ENCODE results near the gene CCDC63.
A peak's percentile ranks its signal among the peaks of the same experiment; 100 is the strongest.

The CCDC63 gene

DNA sequence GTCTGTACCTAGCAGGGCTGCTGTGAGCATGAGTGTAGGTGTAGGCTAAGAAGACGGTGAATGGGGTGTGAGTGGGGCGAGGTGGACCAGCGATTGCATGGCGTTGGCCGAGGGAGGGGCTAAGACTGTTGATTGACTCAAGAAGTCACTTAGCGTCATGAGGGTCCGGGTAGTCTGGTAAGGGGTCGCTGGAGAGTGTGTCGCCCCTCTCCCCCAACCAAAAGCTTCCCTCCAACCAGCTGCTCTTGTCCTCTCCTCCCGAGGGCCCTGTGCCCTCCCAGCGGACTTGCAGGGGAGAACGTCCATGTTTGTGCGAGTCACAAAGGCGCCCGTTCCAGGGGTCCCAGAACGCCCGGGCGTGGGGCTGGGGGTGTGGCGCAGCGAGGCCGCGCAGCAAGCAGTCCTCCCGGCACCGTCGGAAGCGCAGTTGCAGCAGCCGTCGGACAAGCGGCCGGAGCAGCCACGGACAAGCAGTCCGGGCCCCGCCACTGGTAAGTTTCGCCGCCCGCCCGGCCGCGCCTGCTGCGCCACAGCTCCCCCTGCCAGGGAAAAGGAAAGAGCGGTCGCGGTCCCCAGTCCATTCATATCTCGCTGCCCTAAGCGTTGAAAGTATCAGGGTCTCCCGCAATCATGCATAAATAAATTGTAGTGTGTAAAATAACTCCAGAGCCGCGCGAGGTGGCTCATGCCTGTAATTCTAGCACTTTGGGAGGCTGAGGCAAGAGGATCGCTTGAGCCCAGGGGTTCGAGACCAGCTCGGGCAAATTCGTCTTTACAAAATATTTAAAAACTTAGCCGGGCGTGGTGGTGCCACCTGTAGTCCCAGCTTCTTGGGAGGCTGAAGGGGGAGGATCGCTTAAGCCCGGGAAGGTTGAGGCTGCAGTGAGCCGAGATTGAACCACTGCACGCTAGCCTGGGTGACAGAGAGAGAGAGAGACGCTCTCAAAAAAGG is at the start of gene CCDC63:
Gene CCDC63, plus strand, starts transcription at position 373 of the 952 bp plus-strand sequence. CDS start 5,968 bp downstream, outside the sequence.
- peak; percentile 23 for DNase-seq

DNA sequence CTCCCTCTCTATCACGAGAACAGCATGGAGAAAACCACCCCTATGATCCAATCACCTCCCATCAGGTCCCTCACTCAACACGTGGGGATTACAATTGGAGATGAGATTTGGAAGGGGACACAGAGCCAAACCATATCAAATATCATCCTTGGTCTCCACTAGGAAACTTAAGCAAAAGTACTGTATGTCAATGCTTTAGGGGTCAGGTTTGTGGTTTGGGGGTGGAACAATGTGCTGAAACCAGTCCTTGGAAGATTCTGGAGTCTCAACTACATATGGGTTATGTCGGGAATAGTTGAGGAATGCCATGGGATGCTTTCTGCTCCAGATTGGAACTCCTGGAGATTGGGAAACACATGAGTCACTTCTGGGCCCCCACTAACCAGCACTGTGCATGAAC is 48.3 kb upstream of the CCDC63 start:
- DNase-seq = no peak

- no peak for DNase-seq
These were observed 44.3 kb upstream of the CCDC63 start for GRCh38 chr12:110802489-110802888.

- no peak for DNase-seq
These were observed 42.4 kb upstream of the CCDC63 start for GRCh38 chr12:110804406-110804805.

- no peak for DNase-seq
These were observed 39.1 kb upstream of the CCDC63 start for GRCh38 chr12:110807640-110808039.

DNA sequence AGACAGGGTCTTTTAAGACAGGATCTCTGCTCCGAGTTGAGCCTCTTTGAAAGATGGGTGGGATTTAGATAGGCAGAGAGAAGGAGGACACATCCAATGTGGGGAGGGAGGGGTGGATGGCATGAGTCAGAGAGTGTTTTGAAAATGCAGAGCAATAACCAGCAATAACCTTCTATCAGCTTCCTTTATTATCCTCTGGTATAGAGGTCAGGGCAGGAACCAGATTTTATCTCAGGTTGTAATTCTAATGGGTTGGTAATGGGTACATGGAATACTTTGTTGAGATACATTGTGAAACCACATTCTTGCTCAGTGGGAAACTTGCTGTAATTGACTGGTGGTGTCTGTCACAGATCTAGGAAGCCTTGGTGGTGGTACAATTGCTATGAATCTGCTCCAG is 37.6 kb upstream of the CCDC63 start:
- no peak for DNase-seq

DNA sequence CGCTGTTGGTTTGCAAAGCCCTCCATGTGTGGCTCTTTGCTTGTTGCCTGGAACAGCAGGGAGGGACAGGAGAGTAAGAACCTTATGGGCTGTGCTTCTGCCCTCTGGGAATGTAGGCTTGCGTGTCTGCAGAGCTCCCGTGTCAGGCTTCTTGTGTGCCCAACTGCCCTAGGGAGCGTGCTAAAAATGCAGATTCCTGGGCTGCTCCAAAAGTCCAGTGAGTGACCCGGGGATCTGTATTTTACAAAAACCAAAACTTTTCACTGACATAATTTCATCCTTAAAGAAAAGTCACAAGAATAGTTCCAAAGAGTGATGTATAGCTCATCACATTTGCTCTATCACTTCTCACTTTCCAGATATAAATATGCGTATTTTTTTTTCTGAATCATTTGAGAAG is 34.8 kb upstream of the CCDC63 start:
- DNase-seq = no peak

DNA sequence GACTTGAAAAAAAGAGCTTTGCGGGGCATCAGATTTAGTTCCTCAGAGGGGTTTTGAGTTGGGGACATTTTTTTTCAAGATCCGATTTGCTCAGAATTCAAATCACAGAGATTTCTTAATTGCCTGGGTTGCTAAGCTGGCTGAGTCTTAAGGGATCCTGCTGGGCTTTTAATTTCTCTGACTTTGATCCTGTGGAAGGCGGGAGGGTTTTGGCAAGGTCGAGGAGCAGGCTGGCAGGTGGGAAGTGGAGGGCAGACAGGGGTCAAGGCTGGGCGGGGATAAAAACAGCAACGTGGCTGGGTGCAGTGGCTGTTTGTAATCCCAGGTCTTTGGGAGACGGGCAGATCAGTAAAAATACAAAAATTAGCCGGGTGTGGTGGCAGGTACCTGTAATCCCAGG is 33.5 kb upstream of the CCDC63 start:
- no peak for DNase-seq

GRCh38 chr12:110813756-110814155 is 33.0 kb upstream of the CCDC63 start:
- DNase-seq = no peak

DNA sequence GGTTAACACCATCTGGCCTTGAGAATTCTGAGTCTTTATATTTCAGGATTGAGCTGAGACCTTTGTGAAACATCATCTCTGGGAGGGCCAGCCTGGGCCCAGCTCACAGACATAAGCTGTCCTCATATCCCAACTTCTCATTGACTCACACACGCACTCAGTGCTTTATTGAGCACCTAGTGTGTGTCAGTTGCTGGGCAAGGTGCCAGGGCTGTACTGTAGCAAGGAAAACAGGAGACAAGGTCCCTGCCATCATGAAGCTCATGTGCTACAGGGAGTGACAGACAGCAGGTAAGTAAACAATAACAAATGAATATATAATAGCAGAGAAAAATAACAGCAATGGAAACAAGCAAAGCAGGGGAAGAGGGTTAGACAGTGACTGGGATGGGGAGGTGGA is 30.5 kb upstream of the CCDC63 start:
- no peak for DNase-seq

- no peak for DNase-seq
These were observed 30.0 kb upstream of the CCDC63 start for GRCh38 chr12:110816779-110817178.

GRCh38 chr12:110818511-110818910 is 28.3 kb upstream of the CCDC63 start:
- DNase-seq = no peak

GRCh38 chr12:110819150-110819549 is 27.6 kb upstream of the CCDC63 start:
- DNase-seq = no peak

GRCh38 chr12:110819646-110820045 is 27.1 kb upstream of the CCDC63 start:
- DNase-seq = no peak

DNA sequence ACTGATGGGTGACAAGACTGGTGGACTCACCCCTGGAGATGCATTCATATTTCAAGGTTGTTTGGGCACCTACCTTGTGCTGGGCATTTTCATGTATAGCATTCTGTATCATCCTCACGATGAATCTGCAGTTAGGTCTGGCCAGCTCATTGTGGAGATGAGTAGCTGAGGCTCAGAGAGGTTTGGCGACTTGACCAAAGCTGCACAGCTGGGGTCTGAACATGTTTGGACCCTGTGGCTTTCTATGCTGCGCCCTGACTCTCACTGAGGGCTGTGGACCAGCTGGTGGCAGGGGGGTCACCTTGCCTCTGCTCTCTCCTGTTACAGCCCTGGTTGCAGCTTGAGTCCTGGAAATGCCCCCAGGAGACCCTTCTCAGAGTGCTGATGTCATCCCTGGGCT is 24.9 kb upstream of the CCDC63 start:
- no peak for DNase-seq

DNA sequence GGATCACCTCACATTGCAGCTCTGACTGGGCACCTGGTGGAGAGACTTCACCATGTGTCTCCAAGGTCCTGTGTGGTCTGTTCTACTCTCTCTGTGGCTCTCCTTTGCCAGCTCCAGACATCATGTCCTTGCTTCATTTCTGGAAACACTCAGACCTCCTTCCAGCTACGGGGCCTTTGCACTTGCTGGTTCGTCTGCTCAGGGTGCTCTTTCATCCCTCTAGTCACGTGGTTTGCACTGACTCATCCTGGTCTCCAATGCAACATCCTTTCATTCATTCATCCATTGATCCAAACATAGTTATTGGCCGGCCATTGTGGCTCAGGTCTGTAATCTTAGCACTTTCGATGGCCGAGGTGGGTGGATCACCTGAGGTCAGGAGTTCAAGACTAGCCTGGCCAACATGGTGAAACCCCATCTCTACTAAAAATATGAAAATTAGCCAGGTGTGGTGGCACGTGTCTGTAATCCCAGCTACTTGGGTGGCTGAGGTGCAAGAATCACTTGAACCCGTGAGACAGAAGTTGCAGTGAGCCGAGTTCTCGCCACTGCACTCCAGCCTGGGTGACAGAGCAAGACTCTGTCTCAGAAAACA is 23.9 kb upstream of the CCDC63 start:
- DNase-seq = no peak

DNA sequence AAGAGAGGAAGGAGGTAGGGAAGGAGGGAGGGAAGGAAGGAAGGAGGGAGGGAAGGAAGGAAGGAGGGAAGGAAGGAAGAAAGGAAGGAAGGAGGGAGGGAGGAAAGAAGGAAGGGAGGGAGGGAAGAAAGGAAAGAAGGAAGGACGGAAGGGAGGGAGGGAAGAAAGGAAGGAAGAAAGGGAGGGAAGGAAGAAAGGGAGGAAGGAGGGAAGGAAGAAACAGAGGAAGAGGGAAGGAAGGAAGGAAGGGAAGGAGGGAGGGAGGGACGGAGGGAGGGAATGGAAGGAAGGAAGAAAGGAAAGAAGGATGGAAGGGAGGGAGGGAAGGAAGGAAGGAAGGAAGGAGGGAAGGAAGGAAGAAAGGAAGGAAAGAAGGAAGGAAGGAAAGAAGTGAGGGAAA is 22.4 kb upstream of the CCDC63 start:
- no peak for DNase-seq

DNA sequence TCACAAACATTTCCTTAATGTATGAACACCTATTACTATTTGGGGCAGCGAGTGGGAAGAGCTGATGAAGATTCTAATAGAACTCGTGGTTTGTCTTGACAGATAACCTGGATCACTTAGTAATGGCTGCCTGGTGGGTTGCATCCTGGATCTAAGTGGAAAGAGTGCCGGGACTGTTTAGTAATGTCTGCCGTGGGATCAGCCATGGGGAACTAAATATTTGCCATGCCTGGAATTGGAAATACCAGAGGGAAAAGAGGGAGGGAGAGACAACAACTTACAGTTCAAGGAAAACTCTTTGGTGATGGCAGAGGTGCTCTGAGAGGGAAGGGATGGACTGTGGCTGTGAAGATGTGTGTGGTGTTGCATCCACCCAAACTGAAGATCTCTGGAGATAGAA is 21.3 kb upstream of the CCDC63 start:
- no peak for DNase-seq

- DNase-seq = peak; percentile 85
These were observed 20.1 kb upstream of the CCDC63 start for GRCh38 chr12:110826592-110827200.

GRCh38 chr12:110829308-110829707 is 17.5 kb upstream of the CCDC63 start:
- no peak for DNase-seq

GRCh38 chr12:110836291-110836690 is 10.5 kb upstream of the CCDC63 start:
- no peak for DNase-seq

GRCh38 chr12:110841007-110841406 is 5.8 kb upstream of the CCDC63 start:
- no peak for DNase-seq

GRCh38 chr12:110844131-110844530 is 2.7 kb upstream of the CCDC63 start:
- no peak for DNase-seq
